HL-60 (cell line): ENCODE measurements around the gene VTI1A.

ENCODE experiments used
- DNase-seq, 2 experiments: peaks; one replicate each; pipeline ENCODE4 v3.0.0-alpha.2; 2010 to 2020; ENCODE audit warnings: low read depth in 1 of 2, low spot score in 1 of 2
- H3K27ac ChIP-seq: fragments of 250-450 bp; sonication (Bioruptor Pico); replicated peaks from 2 replicates; pipeline ENCODE4 v1.5.1; 2020; ENCODE audit warnings: mild to moderate bottlenecking, moderate library complexity
- H3K27me3 ChIP-seq: fragments of 250-450 bp; sonication (Bioruptor Pico); 2 replicates; pipeline ENCODE4 v1.5.1; 2021; ENCODE audit warnings: mild to moderate bottlenecking, moderate library complexity; ENCODE audit not compliant: insufficient read depth, poor library complexity, severe bottlenecking
- H3K4me3 ChIP-seq: replicated peaks from 2 replicates; pipeline ENCODE4 v1.5.1; 2011; ENCODE audit warnings: mild to moderate bottlenecking, control low read depth, low read length; ENCODE audit not compliant: insufficient read depth
- CTCF ChIP-seq: IDR thresholded peaks from one replicate; pipeline ENCODE4 v1.5.1; 2011; ENCODE audit warnings: low read length, control low read depth, inconsistent platforms; ENCODE audit not compliant: insufficient read depth
- GABPA ChIP-seq: IDR thresholded peaks from 2 replicates; pipeline ENCODE4 v1.6.1; 2012; ENCODE audit warnings: low read depth
- POLR2AphosphoS5 ChIP-seq: IDR thresholded peaks from 2 replicates; pipeline ENCODE4 v1.6.1; 2012; ENCODE audit warnings: low read depth
- REST ChIP-seq: IDR thresholded peaks from 2 replicates; pipeline ENCODE4 v1.6.1; 2012; ENCODE audit warnings: low read depth; ENCODE audit not compliant: insufficient replicate concordance
- SPI1 ChIP-seq: IDR thresholded peaks from 2 replicates; pipeline ENCODE4 v1.6.1; 2012; ENCODE audit warnings: low read depth, mild to moderate bottlenecking, borderline replicate concordance

The VTI1A gene

GRCh38 chr10:112763916-112764520 is 317.0 kb downstream of the VTI1A start:
- Histone ChIP-seq H3K27me3 (no peaks in the 10 kb centered on the region), H3K4me3 (no peak overlapping the region), H3K27ac (no peak overlapping the region)
- no peak for DNase-seq
- TF ChIP-seq GABPA (no peak), CTCF (no peak), SPI1 (no peak), REST (no peak), POLR2AphosphoS5 (no peak)

- no peak overlapping the region for H3K4me3 ChIP-seq
- DNase-seq: no peak
- no peaks in the 10 kb centered on the region for H3K27me3 ChIP-seq
- H3K27ac ChIP-seq: no peak overlapping the region
- no peak for TF ChIP-seq GABPA
- no peak for TF ChIP-seq CTCF
- no peak for TF ChIP-seq REST
- TF ChIP-seq SPI1: no peak
- TF ChIP-seq POLR2AphosphoS5: no peak
Observed at GRCh38 chr10:112765717-112766235, 318.8 kb downstream of the VTI1A start.

- no peak overlapping the region for H3K27ac ChIP-seq
- H3K27me3 ChIP-seq: no peaks in the 10 kb centered on the region
- DNase-seq: no peak
- H3K4me3 ChIP-seq: no peak overlapping the region
- TF ChIP-seq REST: no peak
- no peak for TF ChIP-seq SPI1
- TF ChIP-seq GABPA: no peak
- TF ChIP-seq POLR2AphosphoS5: no peak
- no peak for TF ChIP-seq CTCF
Observed at GRCh38 chr10:112766636-112767035, 319.6 kb downstream of the VTI1A start.
